Measurements from ENCODE around the gene SPOCK1. TPM values are rescaled to one million over a fixed set of nuclear protein-coding genes. Genes with fewer than 3 reads are reported as not detected.

SPOCK1 gene
- total and polyA plus RNA-seq, 2 of the 4 experiments (the other 2 are of a cell fraction), result 5.0 to 20.3 TPM

DNA sequence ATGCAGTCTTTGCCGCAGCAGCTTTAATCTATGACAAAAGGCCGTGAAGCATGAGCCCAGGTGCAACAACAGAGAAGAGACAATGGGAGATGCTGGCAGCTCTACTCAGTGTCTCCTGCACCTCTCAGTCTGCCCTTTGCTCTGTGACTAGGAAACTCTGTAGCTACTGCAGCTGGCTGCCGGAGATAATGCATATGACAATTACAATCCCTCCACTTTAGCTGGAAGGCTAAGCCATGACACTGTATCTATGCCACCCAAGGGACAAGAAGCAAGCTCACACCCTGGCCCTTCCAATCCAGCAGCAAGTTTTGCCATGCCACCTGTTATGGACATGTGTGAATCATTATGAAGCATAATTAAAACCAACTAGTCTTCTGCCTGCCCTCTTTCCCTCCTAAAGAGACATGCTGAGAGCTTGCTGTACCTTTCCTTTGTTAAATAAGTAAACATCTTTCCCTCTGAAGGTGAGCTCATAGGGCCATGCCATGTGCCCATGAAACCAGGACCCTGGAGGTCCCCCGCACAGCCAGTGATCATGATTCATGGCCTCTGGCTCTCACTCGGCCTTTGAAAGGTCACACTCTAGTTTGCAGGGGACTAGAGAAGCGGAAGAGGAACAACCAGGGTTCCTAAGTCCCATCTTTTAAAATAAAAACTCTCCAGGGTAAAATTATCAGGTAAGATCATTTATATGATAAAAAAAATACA is 219.4 kb downstream of the SPOCK1 start:
- H3K14ac ChIP-seq (replicated peaks; ENCODE audit: low read depth, low read length), result no peak overlapping the region
- no peaks in the 10 kb centered on the region for H3K36me3 ChIP-seq (ENCODE audit: control insufficient read depth, insufficient read depth, low read length)
- DNase-seq (no peak), ATAC-seq (ENCODE audit: low read depth) (no peak)
- H2AK9ac ChIP-seq (replicated peaks; ENCODE audit: low read depth, low read length, poor library complexity), result no peak overlapping the region
- no peaks in the 10 kb centered on the region for H3K9me1 ChIP-seq (ENCODE audit: insufficient read depth, low read length)
- H4K5ac ChIP-seq (ENCODE audit: low read depth, low read length), result no peak overlapping the region
- H2AK5ac ChIP-seq (ENCODE audit: low read depth, low read length), result no peak overlapping the region
- H3K4me2 ChIP-seq (ENCODE audit: low read depth, low read length), result no peak overlapping the region
- no peak overlapping the region for H2BK15ac ChIP-seq (ENCODE audit: low read depth, low read length)
- H3K4ac ChIP-seq (ENCODE audit: low read depth, low read length), result no peak overlapping the region
- H2AFZ ChIP-seq (replicated peaks; ENCODE audit: low read length, poor library complexity), result no peak overlapping the region
- H2BK120ac ChIP-seq (ENCODE audit: low read depth, low read length), result no peak overlapping the region
- no peaks in the 10 kb centered on the region for H3K79me1 ChIP-seq (ENCODE audit: low read depth in 1 of 2, low read length in 2 of 2)
- H3K4me3 ChIP-seq (ENCODE audit: insufficient read depth, low read depth, low read length), result no peak overlapping the region
- H3K18ac ChIP-seq (ENCODE audit: low read depth, low read length), result no peak overlapping the region
- no peak overlapping the region for H3K9ac ChIP-seq (ENCODE audit: low read depth, low read length)
- H3K4me1 ChIP-seq (ENCODE audit: control insufficient read depth, insufficient read depth, low read length), result no peaks in the 10 kb centered on the region
- in situ Hi-C loops (cut with MboI; ENCODE audit: low sequenced_read_pairs) (no loop called here), dilution Hi-C loops (cut with HindIII; ENCODE audit: low sequenced_read_pairs, unreplicated experiment) (no loop called here), intact Hi-C loops (cut with micrococcal nuclease) (no loop called here)
- no peak overlapping the region for H3K27ac ChIP-seq (ENCODE audit: insufficient read depth, low read length)
- no peaks in the 10 kb centered on the region for H3K27me3 ChIP-seq (ENCODE audit: control insufficient read depth, insufficient read depth, low read length)
- POLR2A ChIA-PET (ENCODE audit: unreplicated experiment), result no interaction called here
- no peak overlapping the region for H2BK5ac ChIP-seq (ENCODE audit: low read depth, low read length, poor library complexity, severe bottlenecking)
- H4K8ac ChIP-seq (ENCODE audit: low read depth in 2 of 2, low read length in 2 of 2), result no peak overlapping the region
- H4K20me1 ChIP-seq (ENCODE audit: insufficient read depth, low read length), result no peaks in the 10 kb centered on the region
- CTCF ChIA-PET, result no interaction called here
- no peak overlapping the region for H3K23ac ChIP-seq (ENCODE audit: low read depth, low read length)
- BruUV-seq (replicated peaks), result no TSS peak
- no peaks in the 10 kb centered on the region for H3K9me3 ChIP-seq (ENCODE audit: control insufficient read depth, insufficient read depth, low read length)
- 83% methylated on average over 2 of the region's 6 CpGs; no CpG with 5 or more reads in 1 of the 2 experiments for WGBS, 2 experiments (ENCODE audit: extremely low coverage in 2 of 2, insufficient read length in 1 of 2)
- no peak overlapping the region for H2BK20ac ChIP-seq (ENCODE audit: low read depth, low read length)
- H3K56ac ChIP-seq (ENCODE audit: extremely low read depth, insufficient read depth, low read length), result no peak overlapping the region
- TF ChIP-seq MAZ (IDR thresholded peaks at IDR 0.05; ENCODE audit: borderline replicate concordance, low read depth, low read length) (no peak), FOS (IDR thresholded peaks at IDR 0.05; ENCODE audit: low read depth, low read length) (no peak), MXI1 (IDR thresholded peaks at IDR 0.05; ENCODE audit: borderline replicate concordance, low read depth, low read length) (no peak), MAFK (IDR thresholded peaks at IDR 0.05; ENCODE audit: low read depth, low read length) (no peak), POLR2A (IDR thresholded peaks at IDR 0.05; ENCODE audit: low read depth, low read length) (no peak)
- no peak overlapping the region for H4K91ac ChIP-seq (ENCODE audit: insufficient read depth, low read depth, low read length)

Measured in IMR-90 (cell line).